ENCODE measurements around the gene SKAP1.

The SKAP1 gene

DNA sequence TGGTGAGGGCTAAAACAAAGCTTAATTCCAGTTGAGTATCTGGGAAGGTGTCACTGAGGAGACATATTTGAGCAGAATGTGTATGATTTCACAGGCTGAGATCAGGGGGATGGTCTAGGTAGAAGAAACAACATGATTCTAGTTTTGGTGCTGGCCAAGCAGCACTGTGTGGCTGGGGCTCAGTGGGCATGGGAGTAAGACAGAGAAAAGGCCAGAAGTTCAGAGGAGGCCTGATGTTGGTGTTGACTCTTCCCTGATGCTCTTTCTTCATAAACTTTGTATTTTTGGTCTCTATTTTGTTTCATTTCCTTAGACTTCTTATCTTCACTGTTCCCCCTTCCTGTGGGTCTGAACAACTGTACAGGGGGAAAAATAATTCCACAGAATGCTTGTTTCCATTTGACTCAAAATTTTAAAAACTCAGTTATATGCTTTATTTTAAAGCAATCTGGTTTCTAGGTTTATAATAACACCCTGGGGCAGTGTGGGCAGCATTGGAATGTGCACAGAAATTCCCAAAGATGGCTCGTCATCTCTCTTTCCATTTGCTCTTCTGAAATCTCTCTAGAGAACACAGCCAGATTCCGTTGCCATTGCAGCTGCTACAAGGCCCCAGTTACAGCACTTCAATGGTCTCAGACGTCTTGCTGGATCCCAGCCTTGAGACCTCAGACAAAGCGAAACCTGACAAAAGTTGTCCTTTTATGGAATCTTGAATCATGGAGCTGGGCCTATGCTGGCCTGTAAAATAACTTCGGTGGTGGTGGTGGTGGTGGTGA is 254.1 kb downstream of the SKAP1 start:
- DNase-seq (ENCODE audit: low spot score): no peak

DNA sequence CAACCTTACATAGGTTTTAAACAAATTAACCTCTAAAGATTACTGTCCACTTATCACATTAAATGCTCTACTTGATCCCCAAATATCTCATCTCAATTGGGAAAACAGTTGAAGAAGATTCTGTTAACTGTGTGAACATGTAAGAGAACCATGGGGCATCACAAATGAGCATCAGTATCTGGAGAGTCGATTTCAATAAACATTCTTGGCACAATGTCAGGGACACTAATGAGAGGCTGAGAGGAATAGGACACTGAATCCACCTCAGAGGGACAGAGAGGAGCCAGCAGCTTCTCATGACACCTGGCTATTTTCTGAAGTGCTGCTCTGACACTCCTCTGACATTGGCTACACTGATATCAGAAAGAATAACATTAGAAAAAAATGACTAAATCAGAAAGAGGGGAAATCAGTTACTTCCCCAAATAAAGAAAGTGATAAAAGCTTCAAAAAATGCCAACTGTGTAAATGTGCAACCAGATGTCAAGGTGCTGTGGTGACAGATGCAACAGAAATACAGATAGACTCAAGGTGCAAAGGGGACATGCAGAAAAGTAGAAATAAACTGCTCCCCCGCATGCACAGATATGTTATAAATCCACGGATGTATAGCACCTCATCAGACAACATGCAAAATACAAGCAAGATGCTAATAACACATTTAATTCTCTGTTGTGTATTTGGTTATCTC is 255.0 kb downstream of the SKAP1 start:
- no peak for DNase-seq (ENCODE audit: low spot score)

DNA sequence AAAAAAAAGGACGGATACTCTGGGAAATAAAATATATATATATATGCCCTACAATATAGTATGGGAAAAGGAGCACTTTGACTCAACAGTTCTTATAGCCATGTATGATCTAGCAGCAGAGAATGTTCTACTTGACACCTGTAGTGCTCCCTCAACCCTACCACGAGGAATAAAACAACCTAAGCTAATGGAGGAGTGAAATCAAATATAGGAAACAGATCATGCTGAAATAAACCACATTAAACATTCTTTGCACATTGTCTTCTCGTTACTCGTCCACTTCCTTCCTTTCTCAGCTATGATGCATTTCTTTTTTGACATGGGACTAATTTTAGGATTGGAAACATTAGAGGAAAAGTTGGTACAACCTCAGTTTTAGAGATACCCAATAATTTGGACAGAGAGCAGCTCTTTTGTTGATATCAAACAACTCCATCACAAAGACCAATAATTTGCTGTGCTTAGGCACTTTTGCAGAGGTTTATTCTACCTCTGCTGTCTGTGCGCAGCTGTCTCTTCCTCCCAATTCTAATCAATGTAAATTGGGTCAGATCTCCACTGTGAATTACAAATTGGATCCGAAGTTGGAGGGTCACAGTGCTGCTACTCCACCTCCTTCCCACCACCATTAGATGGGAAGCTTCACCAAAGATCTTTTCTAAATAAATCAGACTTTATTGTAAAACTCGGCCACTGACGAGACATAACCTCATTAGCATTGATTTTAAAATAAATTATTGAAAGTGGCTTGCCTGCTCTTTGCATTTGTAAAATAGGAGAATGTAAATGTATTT is 256.6 kb downstream of the SKAP1 start:
- DNase-seq (ENCODE audit: low spot score): no peak

DNA sequence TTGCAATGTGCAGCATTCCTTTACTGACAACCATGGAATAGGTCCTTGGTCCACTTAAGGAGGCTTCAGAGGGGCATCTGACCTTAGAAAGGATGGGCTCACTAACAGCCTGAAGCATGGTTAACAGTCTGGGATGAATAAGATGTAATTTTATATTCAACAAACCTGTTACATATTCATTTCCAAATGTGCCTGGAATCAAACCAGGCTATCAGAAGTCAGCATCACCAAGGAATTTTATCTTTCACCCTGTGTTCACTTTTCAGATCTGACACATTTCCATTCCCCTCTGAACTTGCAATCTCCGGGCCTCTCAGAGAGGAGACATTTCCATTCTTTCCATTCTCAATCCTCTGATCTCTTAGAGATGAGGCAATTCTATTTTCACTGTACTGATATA is 260.1 kb downstream of the SKAP1 start:
- no peak for DNase-seq (ENCODE audit: low spot score)

DNA sequence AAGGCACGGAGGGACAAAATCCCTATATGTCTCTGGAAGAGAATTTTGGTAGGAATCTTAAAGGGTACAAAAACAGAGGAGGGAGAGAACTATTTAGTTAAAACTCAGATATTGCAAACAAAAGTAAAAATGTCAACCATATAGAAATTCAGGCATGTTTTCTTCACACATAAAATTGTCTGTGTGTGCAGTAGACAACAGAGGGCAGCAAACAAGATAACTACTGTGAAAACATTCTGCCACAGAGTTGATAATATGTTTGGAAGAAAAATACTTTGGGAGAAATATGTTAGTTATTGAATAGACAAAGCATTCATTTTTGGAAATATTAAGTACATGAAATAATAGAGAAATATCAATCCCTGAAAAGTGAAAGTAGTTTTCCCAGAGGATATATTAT is 266.2 kb downstream of the SKAP1 start:
- DNase-seq (ENCODE audit: low spot score): no peak

DNA sequence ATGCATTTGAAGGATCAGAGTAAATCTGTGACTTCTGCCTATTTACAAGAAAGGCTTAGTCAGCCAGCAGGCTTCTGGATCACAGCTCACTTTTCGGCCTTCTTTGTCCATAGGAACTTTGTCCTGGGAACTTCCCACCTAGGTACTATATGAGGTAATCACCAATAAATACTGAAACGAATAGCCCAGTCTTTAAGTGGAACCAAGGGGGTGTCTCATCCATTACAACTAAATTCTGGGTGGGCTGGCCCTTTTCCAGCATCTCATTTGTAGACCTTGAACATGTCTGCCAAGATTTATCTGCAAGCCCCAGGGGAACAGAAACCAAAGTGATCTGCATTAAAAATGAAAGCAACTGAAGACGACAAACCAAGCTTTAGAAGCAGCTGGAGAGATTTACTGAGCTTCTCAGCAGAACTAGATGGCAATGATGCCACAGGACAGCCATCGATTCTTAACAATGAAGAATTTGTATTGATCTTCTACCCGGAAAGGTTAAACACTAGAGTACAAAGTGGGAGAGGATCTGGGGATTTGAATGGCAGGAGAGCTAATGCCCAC is 267.0 kb downstream of the SKAP1 start:
- DNase-seq (ENCODE audit: low spot score): no peak

DNA sequence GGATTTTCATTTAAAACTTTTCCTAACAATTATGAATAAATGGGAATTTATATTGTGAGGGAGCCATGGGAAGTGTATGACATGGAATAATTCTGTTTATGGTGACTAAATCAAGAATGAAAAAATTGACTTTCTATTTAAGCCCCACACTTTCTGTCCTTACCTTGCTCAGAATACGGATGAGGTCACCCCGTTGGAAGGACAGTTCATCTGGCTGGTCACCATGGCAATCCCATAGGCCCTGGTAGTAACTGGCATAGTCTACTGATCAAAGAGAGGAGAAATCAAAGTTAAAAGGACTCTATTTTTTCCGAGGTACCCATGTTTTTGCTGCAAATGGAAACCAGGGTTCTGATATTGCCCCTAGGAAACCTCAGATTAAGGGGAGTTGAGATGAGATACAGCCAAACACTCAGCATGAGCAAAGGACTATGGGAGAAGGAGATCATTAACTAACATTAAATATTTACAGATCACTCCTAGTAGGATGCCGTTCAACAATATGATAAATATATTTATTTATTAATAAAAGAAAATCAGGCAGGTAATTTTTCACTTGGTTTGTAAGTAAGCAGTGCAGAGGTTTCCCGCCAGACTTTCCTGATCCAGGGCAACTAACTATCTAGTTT is 267.6 kb downstream of the SKAP1 start:
- DNase-seq (ENCODE audit: low spot score): no peak

DNA sequence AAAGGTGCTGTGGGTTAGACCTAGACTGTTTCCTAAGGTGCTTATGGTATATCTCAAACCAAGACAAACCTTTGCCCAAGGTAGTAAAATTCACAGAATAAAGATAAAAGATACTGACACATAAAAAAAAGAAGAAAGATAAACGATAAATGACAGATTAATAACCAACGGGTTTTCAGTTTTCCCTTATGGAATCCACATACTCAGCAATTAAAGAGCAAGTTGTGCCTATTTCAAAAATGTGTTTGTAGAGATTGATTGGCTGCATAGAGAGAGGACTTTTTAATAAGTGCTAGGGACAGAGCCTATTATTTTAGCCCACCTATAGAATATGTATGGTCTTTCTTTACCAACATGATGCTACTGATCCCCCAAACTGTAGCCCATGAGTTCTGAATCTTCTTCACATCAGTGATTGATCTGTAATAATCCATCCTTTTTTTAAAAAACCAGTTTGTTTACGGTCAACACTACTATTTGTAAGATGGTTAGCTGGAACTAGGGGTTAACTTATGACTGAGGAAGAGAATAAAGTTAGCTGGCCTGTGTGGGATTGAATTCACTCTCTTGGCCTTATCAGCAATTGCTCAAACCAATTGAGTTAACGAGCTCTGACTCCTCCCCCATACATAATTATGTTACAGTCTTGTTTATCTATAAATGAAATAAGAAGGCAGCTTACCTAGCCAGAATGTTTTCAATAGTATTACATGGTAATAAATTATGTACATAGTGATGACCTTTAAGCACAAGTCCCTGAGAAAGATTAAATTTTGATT is 268.7 kb downstream of the SKAP1 start:
- no peak for DNase-seq (ENCODE audit: low spot score)

DNA sequence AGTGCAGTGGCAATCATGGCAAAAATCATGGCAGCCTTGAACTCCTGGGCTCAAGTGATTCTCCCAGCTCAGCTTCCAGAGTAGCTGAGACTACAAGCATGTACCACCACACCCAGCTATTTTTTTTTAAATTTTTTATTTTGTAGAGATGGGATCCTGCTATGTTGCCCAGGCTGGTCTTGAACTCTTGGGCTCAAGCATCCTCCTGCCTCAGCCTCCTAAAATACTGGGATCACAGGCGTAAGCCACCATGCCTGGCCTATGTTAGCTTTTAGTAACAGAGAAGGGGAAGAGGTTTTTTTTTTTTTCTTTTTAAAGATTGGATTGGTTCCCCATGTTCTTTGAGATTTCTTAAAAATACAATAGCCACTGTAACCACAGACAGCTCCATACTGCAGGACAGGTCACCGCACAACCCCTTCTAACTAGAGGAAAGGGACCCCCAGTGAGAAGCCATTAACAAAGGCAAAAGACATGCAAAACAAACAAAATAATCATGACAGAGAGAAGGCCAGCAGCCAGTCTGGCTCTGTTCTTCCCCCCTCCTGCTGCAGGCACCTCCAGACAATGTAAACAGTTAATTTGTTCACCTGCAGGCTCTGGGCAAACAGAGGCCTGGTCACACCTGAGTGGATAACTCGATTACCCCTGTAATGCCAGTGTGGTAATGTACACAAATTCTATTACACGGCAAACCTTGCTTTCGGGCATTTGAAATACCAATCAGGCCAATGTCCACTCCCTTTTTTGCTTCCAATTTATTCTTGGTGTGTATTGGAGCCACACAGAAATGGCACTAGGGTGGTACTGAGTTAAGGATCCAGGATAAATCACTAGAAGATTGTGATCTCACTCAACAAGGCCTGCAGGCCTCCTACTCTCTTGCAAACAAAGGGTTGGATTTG is 269.6 kb downstream of the SKAP1 start:
- no peak for DNase-seq (ENCODE audit: low spot score)

DNA sequence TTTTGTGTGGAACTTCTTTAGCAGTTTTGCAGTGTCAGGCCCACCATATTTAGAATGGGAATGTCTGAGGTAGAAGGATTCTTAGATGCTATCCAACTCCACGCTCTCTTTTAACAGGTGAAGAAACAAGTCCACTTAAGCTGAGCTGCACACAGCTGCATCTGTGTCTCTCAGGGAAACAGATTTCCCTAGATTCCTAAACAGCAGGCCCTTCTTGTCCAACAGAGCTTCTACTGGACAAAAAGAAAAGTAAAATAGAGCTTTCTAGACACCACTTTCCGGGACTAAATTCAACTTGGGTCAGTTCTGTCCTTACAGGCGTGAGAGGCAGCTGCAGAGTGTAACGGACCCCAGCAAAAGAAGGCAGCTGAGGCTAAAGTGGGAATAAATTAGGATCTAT is 270.8 kb downstream of the SKAP1 start:
- no peak for DNase-seq (ENCODE audit: low spot score)

DNA sequence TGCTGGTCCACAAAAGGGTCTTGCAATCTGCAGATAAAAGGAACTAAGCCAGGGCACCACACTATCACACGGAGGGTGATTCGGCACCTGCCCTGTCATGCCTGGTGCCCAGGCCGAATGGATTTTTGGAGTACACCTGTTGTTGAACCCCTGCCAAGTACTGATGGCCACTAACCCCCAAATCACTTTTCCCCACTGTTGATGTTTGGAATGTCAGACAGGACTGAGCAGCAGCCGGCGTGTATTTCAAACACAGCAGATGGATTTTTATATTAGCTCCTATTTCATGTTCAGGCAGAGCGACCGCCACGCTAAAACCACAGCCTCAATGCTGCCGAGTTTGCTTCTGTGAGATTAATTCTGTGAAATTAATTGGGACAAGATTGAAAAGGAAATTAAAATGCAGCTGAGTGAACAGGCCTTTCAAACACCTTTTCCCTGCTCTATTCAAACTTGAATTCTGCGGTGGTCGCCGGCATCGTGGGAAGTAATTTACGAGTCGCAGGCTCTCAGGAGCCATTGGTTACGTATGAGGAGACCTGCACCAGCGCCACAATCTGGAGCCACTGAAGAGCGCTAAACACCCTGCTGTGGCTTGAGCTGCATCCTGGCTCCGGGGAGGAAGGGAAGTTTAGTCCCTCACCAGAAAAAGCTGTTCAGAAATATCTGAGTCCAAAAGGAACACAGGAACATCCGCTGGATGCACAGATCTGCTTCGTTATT is 274.0 kb downstream of the SKAP1 start:
- no peak for DNase-seq (ENCODE audit: low spot score)

DNA sequence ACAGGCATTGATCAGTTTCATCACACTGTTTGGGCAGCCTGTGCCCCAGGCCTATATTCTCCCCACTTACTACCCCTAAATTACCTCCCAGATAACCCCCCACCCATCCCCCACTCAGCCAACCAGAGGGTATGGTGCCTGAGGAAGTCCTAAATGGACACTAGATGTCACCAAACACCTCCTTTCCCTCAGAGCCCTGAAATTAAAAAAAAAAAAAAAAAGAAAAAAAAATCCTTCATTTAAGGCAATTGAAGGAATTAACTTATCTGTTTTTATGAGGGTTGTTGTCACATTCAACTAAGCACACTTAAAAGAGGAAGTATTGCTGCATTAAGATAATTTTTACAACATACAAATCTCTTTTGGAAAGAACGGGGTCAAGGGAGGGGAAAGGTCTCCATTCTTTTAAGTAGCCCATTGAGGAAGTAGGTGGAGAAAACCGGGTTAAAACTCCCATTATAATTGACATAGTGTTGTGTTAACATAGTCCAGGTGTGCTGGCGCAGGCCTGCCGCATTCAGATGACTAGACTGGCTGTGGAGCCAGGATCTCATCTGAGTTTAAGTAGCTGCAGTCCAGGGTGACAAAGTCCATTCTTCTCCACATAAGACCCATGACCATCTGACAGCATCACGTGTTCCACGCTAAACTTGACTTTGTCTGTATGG is 276.2 kb downstream of the SKAP1 start:
- DNase-seq (ENCODE audit: low spot score): no peak

DNA sequence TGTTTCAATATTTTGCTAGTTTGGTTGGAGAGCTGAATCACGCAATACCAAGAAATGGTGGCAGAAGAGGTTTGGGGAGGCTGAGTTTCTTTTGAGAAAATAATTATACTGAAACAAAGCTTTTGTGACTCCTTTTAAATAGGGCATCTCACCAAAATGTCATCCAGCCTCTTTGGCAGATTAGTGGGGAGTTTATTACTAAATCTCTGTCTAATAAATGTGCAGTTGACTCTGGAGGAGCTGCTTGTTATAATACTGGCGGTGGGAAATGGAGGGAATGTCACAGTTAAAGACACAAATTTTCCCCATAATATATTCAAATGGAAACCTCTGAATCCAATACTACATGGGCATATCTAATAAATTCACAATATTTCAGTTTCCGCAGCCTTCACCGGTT is 277.7 kb downstream of the SKAP1 start:
- DNase-seq (ENCODE audit: low spot score): no peak

DNA sequence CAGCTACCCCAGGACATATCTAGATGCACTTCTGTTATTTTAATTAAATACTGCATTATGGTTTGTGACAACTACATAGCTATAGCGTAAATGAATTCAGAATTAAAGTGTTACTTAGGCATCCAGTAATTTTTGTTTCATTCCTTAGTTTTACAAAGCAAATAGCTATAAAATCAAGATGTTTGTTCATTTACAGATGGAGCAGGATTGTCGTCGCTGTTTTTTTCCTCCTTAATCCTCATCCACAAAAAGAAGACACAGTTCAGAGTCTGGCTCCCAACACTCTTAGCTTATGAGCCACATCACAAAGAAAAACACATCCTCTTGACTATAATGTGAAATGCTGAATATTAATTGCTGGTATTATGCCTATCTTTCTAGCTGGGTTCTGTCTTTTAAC is 278.8 kb downstream of the SKAP1 start:
- DNase-seq (ENCODE audit: low spot score): no peak

DNA sequence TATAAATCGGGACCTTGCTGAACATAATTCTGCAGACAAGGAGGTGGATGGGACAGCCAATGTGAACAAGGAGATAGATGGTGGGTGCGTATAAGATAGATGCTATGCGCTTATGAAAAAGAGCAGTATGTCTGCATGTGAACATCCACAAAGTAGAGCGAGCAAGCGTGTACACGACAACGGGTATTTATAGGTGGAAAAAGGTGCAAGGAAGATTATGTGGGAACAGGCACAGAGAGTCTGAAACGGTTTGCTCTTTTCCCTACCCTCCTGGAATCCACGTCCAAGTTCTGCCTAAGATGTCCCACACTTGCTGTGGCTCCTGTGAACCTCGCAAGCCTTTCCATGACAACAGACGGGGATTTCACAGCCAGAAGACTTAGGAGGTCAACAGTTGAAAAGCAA is 279.4 kb downstream of the SKAP1 start:
- DNase-seq (ENCODE audit: low spot score): no peak

DNA sequence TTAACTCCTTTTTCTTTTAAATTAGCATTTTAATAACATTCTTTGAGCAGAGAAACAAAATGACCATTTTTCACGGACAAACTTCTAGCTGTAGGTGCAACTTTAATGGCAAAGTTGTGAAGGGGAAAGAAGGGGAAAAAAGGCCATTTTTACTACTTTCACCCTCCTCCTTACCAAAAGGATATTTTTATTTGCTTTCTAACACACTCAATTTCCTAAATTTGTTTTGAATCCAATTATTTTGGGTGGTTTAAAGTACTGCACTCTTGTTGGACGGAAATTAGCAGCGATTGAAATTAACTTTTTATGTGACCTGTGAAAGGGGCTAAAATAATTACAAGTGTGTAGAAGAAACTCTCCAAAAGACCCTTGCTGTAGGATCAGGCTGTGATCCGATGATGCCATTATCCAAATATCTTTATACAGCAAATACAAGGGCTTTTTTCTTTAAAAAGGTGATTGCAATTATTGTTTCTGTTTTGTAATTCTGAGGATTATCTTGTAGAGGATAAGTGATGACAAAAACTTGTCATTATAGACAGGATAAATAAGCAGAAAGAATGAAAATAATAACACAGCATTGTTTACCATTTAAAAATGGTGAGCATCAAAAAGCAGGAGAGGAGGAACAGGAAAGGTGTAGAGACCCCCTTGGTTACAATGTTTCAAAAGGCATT is 280.1 kb downstream of the SKAP1 start:
- no peak for DNase-seq (ENCODE audit: low spot score)

DNA sequence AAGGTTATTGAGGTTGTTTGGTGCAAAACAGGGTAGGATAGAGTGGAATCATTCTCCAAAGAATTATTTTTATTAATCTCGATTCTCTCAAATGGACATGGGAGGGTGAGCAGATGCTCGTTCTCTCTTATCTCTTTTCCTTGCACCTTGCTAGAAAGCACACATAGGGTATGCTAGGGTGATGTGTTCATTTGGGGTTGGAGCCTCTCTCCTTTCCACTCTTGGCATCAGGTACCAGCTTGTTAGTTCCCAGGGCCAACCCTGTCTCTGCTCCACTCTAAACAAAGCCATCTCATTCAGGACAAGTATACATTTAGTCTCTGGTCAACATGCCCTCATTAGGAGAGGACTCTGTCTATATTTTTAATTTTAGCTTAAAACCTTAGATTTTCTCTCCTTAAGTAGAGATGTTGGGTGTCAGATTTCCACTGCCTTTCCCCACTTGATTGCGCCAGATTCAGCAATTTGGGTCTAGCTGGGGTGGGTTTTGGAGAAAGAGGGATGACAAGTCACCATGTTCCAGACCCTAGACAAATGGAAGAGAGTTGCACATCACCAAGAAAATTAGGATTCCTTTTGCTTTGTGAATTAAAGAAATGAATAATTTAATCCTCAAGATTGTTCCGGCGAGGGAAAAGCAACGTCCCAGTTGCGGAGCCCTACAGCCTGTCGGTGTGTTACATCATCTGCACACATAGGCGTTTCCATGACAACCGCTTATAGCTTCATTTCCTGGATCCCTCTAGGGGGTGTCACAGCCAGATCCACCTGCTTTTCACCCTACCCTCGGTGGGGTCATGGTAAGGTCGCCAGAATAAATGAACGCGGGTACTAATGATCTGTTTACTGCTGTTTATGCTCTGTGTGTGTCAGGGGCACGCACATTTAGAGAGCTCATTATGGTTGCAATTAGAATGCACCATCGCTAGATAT is 280.9 kb downstream of the SKAP1 start:
- DNase-seq (ENCODE audit: low spot score): no peak
